ENCODE data around the gene MAP3K1.

MAP3K1 gene

GRCh38 chr5:56917534-56917933, 102.2 kb downstream of the MAP3K1 start:
- H3K27ac Mint-ChIP-seq: no peak overlapping the region
- H3K9me3 Mint-ChIP-seq: no peaks in the 10 kb centered on the region
- H3K4me1 Mint-ChIP-seq: no peaks in the 10 kb centered on the region
- no peak for DNase-seq (ENCODE audit: low spot score in 2 of 2)
- no peak overlapping the region for H3K4me3 Mint-ChIP-seq
- no peaks in the 10 kb centered on the region for H3K27me3 Mint-ChIP-seq
- ATAC-seq (ENCODE audit: low read depth): no peak
- peaks cover 3% of the 10 kb centered on the region for H3K36me3 Mint-ChIP-seq

- Mint-ChIP-seq H3K4me1 (no peaks in the 10 kb centered on the region), H3K27me3 (no peaks in the 10 kb centered on the region), H3K27ac (no peak overlapping the region), H3K4me3 (no peak overlapping the region), H3K9me3 (no peaks in the 10 kb centered on the region), H3K36me3 (peaks cover 5% of the 10 kb centered on the region)
- DNase-seq (ENCODE audit: low spot score in 2 of 2) (no peak), ATAC-seq (ENCODE audit: low read depth) (no peak)
These were observed 102.7 kb downstream of the MAP3K1 start for GRCh38 chr5:56918054-56918453.

GRCh38 chr5:56919942-56920662, 104.8 kb downstream of the MAP3K1 start:
- DNase-seq (ENCODE audit: low spot score in 2 of 2) (no peak), ATAC-seq (ENCODE audit: low read depth) (no peak)
- Mint-ChIP-seq H3K36me3 (peaks cover 9% of the 10 kb centered on the region), H3K4me3 (no peak overlapping the region), H3K4me1 (no peaks in the 10 kb centered on the region), H3K27ac (no peak overlapping the region), H3K27me3 (no peaks in the 10 kb centered on the region), H3K9me3 (no peaks in the 10 kb centered on the region)

GRCh38 chr5:56922922-56923321, 107.6 kb downstream of the MAP3K1 start:
- DNase-seq (ENCODE audit: low spot score in 2 of 2) (no peak), ATAC-seq (ENCODE audit: low read depth) (no peak)
- H3K36me3 Mint-ChIP-seq: peaks cover 20% of the 10 kb centered on the region
- no peaks in the 10 kb centered on the region for H3K9me3 Mint-ChIP-seq
- no peaks in the 10 kb centered on the region for H3K27me3 Mint-ChIP-seq
- no peak overlapping the region for H3K4me3 Mint-ChIP-seq
- no peaks in the 10 kb centered on the region for H3K4me1 Mint-ChIP-seq
- H3K27ac Mint-ChIP-seq: peak overlapping the region; percentile 31

GRCh38 chr5:56934325-56934724, 119.0 kb downstream of the MAP3K1 start:
- no peaks in the 10 kb centered on the region for H3K27me3 Mint-ChIP-seq
- no peaks in the 10 kb centered on the region for H3K9me3 Mint-ChIP-seq
- ATAC-seq (ENCODE audit: low read depth): no peak
- H3K4me3 Mint-ChIP-seq: no peak overlapping the region
- peaks cover 15% of the 10 kb centered on the region for H3K36me3 Mint-ChIP-seq
- no peak for DNase-seq (ENCODE audit: low spot score in 2 of 2)
- H3K4me1 Mint-ChIP-seq: no peaks in the 10 kb centered on the region
- no peak overlapping the region for H3K27ac Mint-ChIP-seq

GRCh38 chr5:56938858-56939257, 123.5 kb downstream of the MAP3K1 start:
- Mint-ChIP-seq H3K9me3 (no peaks in the 10 kb centered on the region), H3K4me1 (peaks cover 8% of the 10 kb centered on the region), H3K36me3 (peaks cover 32% of the 10 kb centered on the region), H3K27me3 (no peaks in the 10 kb centered on the region), H3K4me3 (no peak overlapping the region), H3K27ac (no peak overlapping the region)
- DNase-seq (ENCODE audit: low spot score in 2 of 2): no peak
- ATAC-seq (ENCODE audit: low read depth): no peak

- DNase-seq (ENCODE audit: low spot score in 2 of 2) (no peak), ATAC-seq (ENCODE audit: low read depth) (no peak)
- Mint-ChIP-seq H3K36me3 (peaks cover 32% of the 10 kb centered on the region), H3K9me3 (no peaks in the 10 kb centered on the region), H3K27me3 (no peaks in the 10 kb centered on the region), H3K4me1 (peaks cover 8% of the 10 kb centered on the region), H3K4me3 (no peak overlapping the region), H3K27ac (peak overlapping the region; percentile 18)
These were observed 126.6 kb downstream of the MAP3K1 start for GRCh38 chr5:56941981-56942380.
